ENCODE data around the gene PDIA4. TPM values are rescaled to one million over a fixed set of nuclear protein-coding genes. Genes with fewer than 3 reads are reported as not detected.

Gene PDIA4
- total RNA-seq, 3 donors from 2014 or later, result 53.4 to 101 (median 68.3) TPM

DNA sequence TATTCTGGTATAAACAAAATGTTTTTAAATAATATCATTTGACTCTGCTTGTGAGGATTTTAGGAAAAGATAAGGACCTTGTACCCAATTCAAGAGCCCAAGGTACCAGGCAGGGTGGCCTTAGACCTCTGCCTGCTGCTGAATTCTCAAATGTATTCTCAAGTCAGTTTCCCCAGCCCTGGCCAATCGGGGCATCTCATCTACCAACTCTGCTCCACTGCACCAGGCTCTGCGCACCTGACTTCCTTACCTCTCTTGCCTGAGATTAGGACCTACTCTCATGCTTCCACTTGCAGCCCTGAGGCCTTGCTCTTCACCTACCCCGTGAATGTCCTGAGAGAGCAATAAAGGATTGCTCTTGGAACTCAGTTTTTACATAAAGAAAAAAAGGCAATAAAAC is 74.6 kb downstream of the PDIA4 start:
- H3K36me3 ChIP-seq, result no peaks in the 10 kb centered on the region

More for the DNA sequence above, 74.6 kb downstream of the PDIA4 start:
- Histone ChIP-seq H3K9me3 (no peaks in the 10 kb centered on the region), H3K27me3 (no peaks in the 10 kb centered on the region), H3K4me3 (no peak overlapping the region), H3K27ac (no peak overlapping the region), H3K4me1 (no peaks in the 10 kb centered on the region)
- no peak for DNase-seq (ENCODE audit: low spot score in 2 of 2)
- TF ChIP-seq CTCF (IDR thresholded peaks at IDR 0.05) (no peak), POLR2A (IDR thresholded peaks at IDR 0.05) (no peak), POLR2AphosphoS5 (IDR thresholded peaks at IDR 0.05) (no peak)
- intact Hi-C loops (cut with DNase I; ENCODE audit: low total_unique reads), result no loop called here

Other genes starting within 250 kb of the PDIA4 start
- gene EZH2, start 144.2 kb downstream of the PDIA4 start, total RNA-seq, result 1 to 10 TPM; 2.1 to 4.8 (median 4.3) TPM
- gene ZNF786, start 62.2 kb upstream of the PDIA4 start, total RNA-seq, result 10 to 100 TPM in 1 of 3 donors, 1 to 10 TPM in 2; 2.7 to 13.2 (median 6.2) TPM
- gene ZNF425, start 97.8 kb upstream of the PDIA4 start, total RNA-seq, result 1 to 10 TPM; 2.1 to 4.7 (median 2.6) TPM
- 10 to 100 TPM; 17.3 to 25.9 (median 22.9) TPM for gene ZNF398, start 118.9 kb upstream of the PDIA4 start, total RNA-seq
- gene ZNF282, start 167.0 kb upstream of the PDIA4 start, total RNA-seq, result 10 to 100 TPM; 13.0 to 19.2 (median 17.4) TPM
- gene ZNF212, start 211.1 kb upstream of the PDIA4 start, total RNA-seq, result 10 to 100 TPM in 1 of 3 donors, 1 to 10 TPM in 2; 4.3 to 12.4 (median 9.8) TPM
- 10 to 100 TPM; 13.6 to 23.9 (median 17.6) TPM for gene ZNF783, start 233.7 kb upstream of the PDIA4 start, total RNA-seq